Hematopoietic multipotent progenitor cell treated with erythropoietin and hydrocortisone succinate and interleukin-3 and kit ligand, for 6 days (in vitro differentiated cells): ENCODE results near the gene MAS1.
A peak's percentile ranks its signal among the peaks of the same experiment; 100 is the strongest.
"Not testable (repeated sequence)": the region's sequence is repeated elsewhere in the genome, so short reads cannot be mapped to it uniquely, and the experiment has no call there.

ENCODE experiments used
- DNase-seq: peaks from one replicate; pipeline ENCODE4 v3.0.0-alpha.2; 2015

MAS1 gene

GRCh38 chr6:159919011-159919511, 28.3 kb downstream of the MAS1 start:
- no peak for DNase-seq

- no peak for DNase-seq
Observed at GRCh38 chr6:159919800-159920199, 29.0 kb downstream of the MAS1 start.

GRCh38 chr6:159924150-159924549, 33.4 kb downstream of the MAS1 start:
- DNase-seq = not testable (repeated sequence)

- DNase-seq = no peak
Observed at GRCh38 chr6:159926542-159927203, 35.9 kb downstream of the MAS1 start.

- DNase-seq = peak; percentile 44
Observed at GRCh38 chr6:159929819-159930218, 39.0 kb downstream of the MAS1 start.

GRCh38 chr6:159931112-159931511, 40.3 kb downstream of the MAS1 start:
- no peak for DNase-seq

GRCh38 chr6:159931846-159932245, 41.1 kb downstream of the MAS1 start:
- no peak for DNase-seq

GRCh38 chr6:159933077-159933476, 42.3 kb downstream of the MAS1 start:
- no peak for DNase-seq

GRCh38 chr6:159934181-159934580, 43.4 kb downstream of the MAS1 start:
- DNase-seq = no peak

GRCh38 chr6:159935065-159935464, 44.3 kb downstream of the MAS1 start:
- no peak for DNase-seq

GRCh38 chr6:159935633-159936032, 44.8 kb downstream of the MAS1 start:
- DNase-seq = no peak

- DNase-seq = no peak
Observed at GRCh38 chr6:159939591-159940016, 48.8 kb downstream of the MAS1 start.
